Nephron (organoid): ENCODE data around the gene IMPDH1.

ENCODE experiments used
- H3K27ac Mint-ChIP-seq, 3 experiments: 2 replicates each; pipeline ENCODE4 v1.8.0; 2020; ENCODE audit warnings: mixed read lengths in 3 of 3, mild to moderate bottlenecking in 2 of 3, moderate library complexity in 1 of 3
- H3K27me3 Mint-ChIP-seq: 2 replicates; pipeline ENCODE4 v1.8.0; 2021; ENCODE audit warnings: low read depth, mild to moderate bottlenecking, moderate library complexity, mixed read lengths
- H3K36me3 Mint-ChIP-seq: 2 replicates; pipeline ENCODE4 v1.8.0; 2020; ENCODE audit warnings: low read depth, mixed read lengths
- H3K4me1 Mint-ChIP-seq: 2 replicates; pipeline ENCODE4 v1.8.0; 2020; ENCODE audit warnings: mixed read lengths
- H3K4me3 Mint-ChIP-seq, 3 experiments: 2 replicates each; pipeline ENCODE4 v1.8.0; 2020; ENCODE audit warnings: mild to moderate bottlenecking in 3 of 3, mixed read lengths in 3 of 3, moderate library complexity in 2 of 3
- H3K9me3 Mint-ChIP-seq: 2 replicates; pipeline ENCODE4 v1.8.0; 2020; ENCODE audit warnings: mixed read lengths
- TF ChIP-seq, protein P1 (sequence below), 3 experiments: fragments of 200-600 bp; sonication (generic); IDR thresholded peaks; one replicate each; pipeline ENCODE4 v1.5.0; 2021; ENCODE audit warnings: antibody characterized with exemption in 3 of 3; ENCODE audit not compliant: unreplicated experiment in 3 of 3

The IMPDH1 gene

GRCh38 chr7:128421384-128421783, 11.6 kb upstream of the IMPDH1 start:
- H3K4me3 Mint-ChIP-seq = no peak overlapping the region
- peaks cover 16% of the 10 kb centered on the region for H3K4me1 Mint-ChIP-seq
- H3K9me3 Mint-ChIP-seq = no peaks in the 10 kb centered on the region
- no peaks in the 10 kb centered on the region for H3K36me3 Mint-ChIP-seq
- peak overlapping the region in 1 of 3 experiments; percentile 97 for H3K27ac Mint-ChIP-seq
- peaks cover 6% of the 10 kb centered on the region for H3K27me3 Mint-ChIP-seq
- TF ChIP-seq, protein P1, sequence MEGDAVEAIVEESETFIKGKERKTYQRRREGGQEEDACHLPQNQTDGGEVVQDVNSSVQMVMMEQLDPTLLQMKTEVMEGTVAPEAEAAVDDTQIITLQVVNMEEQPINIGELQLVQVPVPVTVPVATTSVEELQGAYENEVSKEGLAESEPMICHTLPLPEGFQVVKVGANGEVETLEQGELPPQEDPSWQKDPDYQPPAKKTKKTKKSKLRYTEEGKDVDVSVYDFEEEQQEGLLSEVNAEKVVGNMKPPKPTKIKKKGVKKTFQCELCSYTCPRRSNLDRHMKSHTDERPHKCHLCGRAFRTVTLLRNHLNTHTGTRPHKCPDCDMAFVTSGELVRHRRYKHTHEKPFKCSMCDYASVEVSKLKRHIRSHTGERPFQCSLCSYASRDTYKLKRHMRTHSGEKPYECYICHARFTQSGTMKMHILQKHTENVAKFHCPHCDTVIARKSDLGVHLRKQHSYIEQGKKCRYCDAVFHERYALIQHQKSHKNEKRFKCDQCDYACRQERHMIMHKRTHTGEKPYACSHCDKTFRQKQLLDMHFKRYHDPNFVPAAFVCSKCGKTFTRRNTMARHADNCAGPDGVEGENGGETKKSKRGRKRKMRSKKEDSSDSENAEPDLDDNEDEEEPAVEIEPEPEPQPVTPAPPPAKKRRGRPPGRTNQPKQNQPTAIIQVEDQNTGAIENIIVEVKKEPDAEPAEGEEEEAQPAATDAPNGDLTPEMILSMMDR (IDR thresholded peaks at IDR 0.05; ENCODE audit: unreplicated experiment in 3 of 3) = no peak

GRCh38 chr7:128420773-128421172, 11.0 kb upstream of the IMPDH1 start:
- peaks cover 6% of the 10 kb centered on the region for H3K27me3 Mint-ChIP-seq
- peaks cover 16% of the 10 kb centered on the region for H3K4me1 Mint-ChIP-seq
- H3K27ac Mint-ChIP-seq = peak overlapping the region; percentile 86 to 97 (median 93)
- no peak overlapping the region for H3K4me3 Mint-ChIP-seq
- H3K9me3 Mint-ChIP-seq = no peaks in the 10 kb centered on the region
- H3K36me3 Mint-ChIP-seq = no peaks in the 10 kb centered on the region
- TF ChIP-seq, protein P1 (IDR thresholded peaks at IDR 0.05; ENCODE audit: unreplicated experiment in 3 of 3) = no peak

DNA sequence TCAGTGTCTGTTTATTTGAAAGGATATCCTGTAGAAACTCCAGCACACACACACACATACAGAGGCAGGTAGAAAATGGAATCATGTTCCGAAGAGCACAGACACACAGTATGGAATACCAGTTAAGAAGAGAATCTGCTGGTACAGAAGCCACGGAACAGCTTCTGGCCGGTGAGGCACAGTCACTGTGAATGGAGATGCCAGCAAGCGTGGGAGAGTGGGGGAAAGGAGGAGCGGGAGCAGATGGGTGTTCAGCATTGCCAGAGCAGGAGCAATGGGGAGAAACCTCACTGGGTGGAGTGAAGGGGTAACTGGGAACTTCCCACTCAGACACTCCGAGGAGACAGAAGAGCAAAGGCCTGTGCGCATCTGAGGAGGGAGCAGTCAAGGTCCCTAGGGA, 9.5 kb upstream of the IMPDH1 start:
- Mint-ChIP-seq H3K4me3 (peak overlapping the region in 1 of 3 experiments; percentile 1), H3K27me3 (peaks cover 10% of the 10 kb centered on the region), H3K4me1 (peaks cover 16% of the 10 kb centered on the region), H3K36me3 (no peaks in the 10 kb centered on the region), H3K9me3 (no peaks in the 10 kb centered on the region), H3K27ac (peak overlapping the region in 2 of 3 experiments; percentile 46 to 76)
- TF ChIP-seq, protein P1 (IDR thresholded peaks at IDR 0.05; ENCODE audit: unreplicated experiment in 3 of 3) = no peak

DNA sequence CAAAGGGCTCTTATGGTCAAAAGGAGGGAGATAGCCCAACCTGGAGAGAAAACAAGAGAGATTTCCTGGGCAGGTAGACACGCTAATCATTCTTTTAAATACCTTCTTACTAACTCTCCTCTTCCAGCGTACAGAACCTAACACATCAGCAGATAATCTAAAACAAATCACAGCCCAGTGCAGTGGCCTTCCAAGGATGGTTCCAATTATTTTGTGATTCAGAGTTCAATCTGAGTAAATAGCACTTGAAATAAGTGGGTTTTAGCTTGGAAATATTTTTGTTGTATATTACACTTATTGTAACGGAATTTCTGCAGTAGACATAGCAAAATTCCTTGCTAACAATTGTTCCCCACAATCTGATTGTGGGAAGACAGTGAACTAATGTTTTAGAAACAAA, 7.3 kb upstream of the IMPDH1 start:
- no peak overlapping the region for H3K27ac Mint-ChIP-seq
- no peaks in the 10 kb centered on the region for H3K36me3 Mint-ChIP-seq
- H3K4me1 Mint-ChIP-seq = peaks cover 5% of the 10 kb centered on the region
- TF ChIP-seq, protein P1 (IDR thresholded peaks at IDR 0.05; ENCODE audit: unreplicated experiment in 3 of 3) = no peak
- peaks cover 19% of the 10 kb centered on the region for H3K27me3 Mint-ChIP-seq
- no peak overlapping the region for H3K4me3 Mint-ChIP-seq
- peaks cover 5% of the 10 kb centered on the region for H3K9me3 Mint-ChIP-seq

DNA sequence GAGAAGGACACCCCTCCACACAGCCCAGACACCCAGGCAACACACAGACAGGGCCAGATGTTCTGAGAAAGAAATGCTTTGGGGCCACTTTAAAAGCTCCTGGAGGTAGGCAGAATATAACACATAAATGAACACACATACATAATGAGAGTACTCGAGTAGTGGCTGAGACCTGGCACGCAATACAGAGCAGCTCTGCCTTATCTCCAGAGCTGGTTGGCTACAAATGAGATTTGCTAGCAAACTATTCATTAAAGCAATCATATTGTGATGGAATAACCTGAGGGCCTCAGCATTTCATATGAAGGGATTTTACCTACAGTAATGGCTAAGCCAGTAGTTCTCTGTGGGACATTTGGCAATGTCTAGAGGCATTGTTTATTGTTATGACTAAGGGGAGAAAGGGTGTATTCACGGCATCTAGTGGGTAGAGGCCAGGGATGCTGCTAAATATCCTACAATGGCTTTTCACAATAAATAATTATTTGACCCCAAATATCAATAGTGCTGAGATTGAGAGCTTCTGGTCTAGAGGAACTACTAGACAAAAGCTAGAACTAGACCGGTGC, 5.5 kb upstream of the IMPDH1 start:
- H3K4me1 Mint-ChIP-seq = peaks cover 3% of the 10 kb centered on the region
- H3K4me3 Mint-ChIP-seq = no peak overlapping the region
- H3K36me3 Mint-ChIP-seq = no peaks in the 10 kb centered on the region
- TF ChIP-seq, protein P1 (IDR thresholded peaks at IDR 0.05; ENCODE audit: unreplicated experiment in 3 of 3) = no peak
- H3K27ac Mint-ChIP-seq = peak overlapping the region in 2 of 3 experiments; percentile 24 to 52
- H3K27me3 Mint-ChIP-seq = peaks cover 22% of the 10 kb centered on the region
- peaks cover 6% of the 10 kb centered on the region for H3K9me3 Mint-ChIP-seq

- Mint-ChIP-seq H3K27me3 (peaks cover 36% of the 10 kb centered on the region), H3K4me1 (peaks cover 33% of the 10 kb centered on the region), H3K27ac (peak overlapping the region; percentile 34 to 94 (median 80)), H3K4me3 (peak overlapping the region; percentile 92 to 96 (median 94)), H3K36me3 (no peaks in the 10 kb centered on the region), H3K9me3 (peaks cover 6% of the 10 kb centered on the region)
- TF ChIP-seq, protein P1 (IDR thresholded peaks at IDR 0.05; ENCODE audit: unreplicated experiment in 3 of 3) = no peak
Observed at GRCh38 chr7:128410451-128410753, 620 bp upstream of the IMPDH1 start.
